Measurements from ENCODE around the gene CSK. TPM values are rescaled to one million over a fixed set of nuclear protein-coding genes. Genes with fewer than 3 reads are reported as not detected.

CSK gene
- total and polyA plus RNA-seq, 2 of the 8 experiments (the other 6 are each of a cell fraction or from before 2014, with no cell fraction given), result 13.7 to 50.2 TPM

DNA sequence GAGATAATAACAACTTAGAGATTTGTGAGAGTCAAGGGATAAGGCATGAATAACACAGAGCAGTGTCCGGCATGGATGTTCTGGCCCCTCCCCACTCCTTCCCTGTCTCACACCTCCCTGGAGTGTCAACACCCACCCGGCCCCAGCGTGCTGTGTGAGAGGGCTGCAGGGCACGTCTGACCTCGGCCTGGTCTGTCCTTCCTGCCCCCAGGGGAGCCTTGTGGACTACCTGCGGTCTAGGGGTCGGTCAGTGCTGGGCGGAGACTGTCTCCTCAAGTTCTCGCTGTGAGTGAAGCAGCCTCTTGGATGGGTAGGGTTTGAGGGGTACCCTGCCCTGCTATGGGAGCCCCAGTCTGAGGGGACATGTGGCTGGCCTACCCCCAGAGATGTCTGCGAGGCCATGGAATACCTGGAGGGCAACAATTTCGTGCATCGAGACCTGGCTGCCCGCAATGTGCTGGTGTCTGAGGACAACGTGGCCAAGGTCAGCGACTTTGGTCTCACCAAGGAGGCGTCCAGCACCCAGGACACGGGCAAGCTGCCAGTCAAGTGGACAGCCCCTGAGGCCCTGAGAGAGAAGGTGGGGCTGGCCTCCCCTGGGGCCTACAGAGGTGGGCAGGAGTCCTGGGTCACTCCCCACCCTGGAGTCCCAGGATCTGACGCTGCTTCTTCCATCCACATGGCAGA, 19.6 kb downstream of the CSK start (continued):
- TF ChIP-seq, protein P1, sequence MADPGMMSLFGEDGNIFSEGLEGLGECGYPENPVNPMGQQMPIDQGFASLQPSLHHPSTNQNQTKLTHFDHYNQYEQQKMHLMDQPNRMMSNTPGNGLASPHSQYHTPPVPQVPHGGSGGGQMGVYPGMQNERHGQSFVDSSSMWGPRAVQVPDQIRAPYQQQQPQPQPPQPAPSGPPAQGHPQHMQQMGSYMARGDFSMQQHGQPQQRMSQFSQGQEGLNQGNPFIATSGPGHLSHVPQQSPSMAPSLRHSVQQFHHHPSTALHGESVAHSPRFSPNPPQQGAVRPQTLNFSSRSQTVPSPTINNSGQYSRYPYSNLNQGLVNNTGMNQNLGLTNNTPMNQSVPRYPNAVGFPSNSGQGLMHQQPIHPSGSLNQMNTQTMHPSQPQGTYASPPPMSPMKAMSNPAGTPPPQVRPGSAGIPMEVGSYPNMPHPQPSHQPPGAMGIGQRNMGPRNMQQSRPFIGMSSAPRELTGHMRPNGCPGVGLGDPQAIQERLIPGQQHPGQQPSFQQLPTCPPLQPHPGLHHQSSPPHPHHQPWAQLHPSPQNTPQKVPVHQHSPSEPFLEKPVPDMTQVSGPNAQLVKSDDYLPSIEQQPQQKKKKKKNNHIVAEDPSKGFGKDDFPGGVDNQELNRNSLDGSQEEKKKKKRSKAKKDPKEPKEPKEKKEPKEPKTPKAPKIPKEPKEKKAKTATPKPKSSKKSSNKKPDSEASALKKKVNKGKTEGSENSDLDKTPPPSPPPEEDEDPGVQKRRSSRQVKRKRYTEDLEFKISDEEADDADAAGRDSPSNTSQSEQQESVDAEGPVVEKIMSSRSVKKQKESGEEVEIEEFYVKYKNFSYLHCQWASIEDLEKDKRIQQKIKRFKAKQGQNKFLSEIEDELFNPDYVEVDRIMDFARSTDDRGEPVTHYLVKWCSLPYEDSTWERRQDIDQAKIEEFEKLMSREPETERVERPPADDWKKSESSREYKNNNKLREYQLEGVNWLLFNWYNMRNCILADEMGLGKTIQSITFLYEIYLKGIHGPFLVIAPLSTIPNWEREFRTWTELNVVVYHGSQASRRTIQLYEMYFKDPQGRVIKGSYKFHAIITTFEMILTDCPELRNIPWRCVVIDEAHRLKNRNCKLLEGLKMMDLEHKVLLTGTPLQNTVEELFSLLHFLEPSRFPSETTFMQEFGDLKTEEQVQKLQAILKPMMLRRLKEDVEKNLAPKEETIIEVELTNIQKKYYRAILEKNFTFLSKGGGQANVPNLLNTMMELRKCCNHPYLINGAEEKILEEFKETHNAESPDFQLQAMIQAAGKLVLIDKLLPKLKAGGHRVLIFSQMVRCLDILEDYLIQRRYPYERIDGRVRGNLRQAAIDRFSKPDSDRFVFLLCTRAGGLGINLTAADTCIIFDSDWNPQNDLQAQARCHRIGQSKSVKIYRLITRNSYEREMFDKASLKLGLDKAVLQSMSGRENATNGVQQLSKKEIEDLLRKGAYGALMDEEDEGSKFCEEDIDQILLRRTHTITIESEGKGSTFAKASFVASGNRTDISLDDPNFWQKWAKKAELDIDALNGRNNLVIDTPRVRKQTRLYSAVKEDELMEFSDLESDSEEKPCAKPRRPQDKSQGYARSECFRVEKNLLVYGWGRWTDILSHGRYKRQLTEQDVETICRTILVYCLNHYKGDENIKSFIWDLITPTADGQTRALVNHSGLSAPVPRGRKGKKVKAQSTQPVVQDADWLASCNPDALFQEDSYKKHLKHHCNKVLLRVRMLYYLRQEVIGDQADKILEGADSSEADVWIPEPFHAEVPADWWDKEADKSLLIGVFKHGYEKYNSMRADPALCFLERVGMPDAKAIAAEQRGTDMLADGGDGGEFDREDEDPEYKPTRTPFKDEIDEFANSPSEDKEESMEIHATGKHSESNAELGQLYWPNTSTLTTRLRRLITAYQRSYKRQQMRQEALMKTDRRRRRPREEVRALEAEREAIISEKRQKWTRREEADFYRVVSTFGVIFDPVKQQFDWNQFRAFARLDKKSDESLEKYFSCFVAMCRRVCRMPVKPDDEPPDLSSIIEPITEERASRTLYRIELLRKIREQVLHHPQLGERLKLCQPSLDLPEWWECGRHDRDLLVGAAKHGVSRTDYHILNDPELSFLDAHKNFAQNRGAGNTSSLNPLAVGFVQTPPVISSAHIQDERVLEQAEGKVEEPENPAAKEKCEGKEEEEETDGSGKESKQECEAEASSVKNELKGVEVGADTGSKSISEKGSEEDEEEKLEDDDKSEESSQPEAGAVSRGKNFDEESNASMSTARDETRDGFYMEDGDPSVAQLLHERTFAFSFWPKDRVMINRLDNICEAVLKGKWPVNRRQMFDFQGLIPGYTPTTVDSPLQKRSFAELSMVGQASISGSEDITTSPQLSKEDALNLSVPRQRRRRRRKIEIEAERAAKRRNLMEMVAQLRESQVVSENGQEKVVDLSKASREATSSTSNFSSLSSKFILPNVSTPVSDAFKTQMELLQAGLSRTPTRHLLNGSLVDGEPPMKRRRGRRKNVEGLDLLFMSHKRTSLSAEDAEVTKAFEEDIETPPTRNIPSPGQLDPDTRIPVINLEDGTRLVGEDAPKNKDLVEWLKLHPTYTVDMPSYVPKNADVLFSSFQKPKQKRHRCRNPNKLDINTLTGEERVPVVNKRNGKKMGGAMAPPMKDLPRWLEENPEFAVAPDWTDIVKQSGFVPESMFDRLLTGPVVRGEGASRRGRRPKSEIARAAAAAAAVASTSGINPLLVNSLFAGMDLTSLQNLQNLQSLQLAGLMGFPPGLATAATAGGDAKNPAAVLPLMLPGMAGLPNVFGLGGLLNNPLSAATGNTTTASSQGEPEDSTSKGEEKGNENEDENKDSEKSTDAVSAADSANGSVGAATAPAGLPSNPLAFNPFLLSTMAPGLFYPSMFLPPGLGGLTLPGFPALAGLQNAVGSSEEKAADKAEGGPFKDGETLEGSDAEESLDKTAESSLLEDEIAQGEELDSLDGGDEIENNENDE (IDR thresholded peaks at IDR 0.05; ENCODE audit: insufficient replicate concordance, low read length), result no peak
- TF ChIP-seq POLR2A (IDR thresholded peaks at IDR 0.05; ENCODE audit: control extremely low read depth in 1 of 2, low read depth in 2 of 2, low read length in 2 of 2), result no peak
- TF ChIP-seq KDM4A (IDR thresholded peaks at IDR 0.05; ENCODE audit: low read depth, low read length, severe bottlenecking), result no peak
- TF ChIP-seq POLR2AphosphoS5 (IDR thresholded peaks at IDR 0.05; ENCODE audit: low read depth, low read length), result no peak
- TF ChIP-seq CBX8 (IDR thresholded peaks at IDR 0.05; ENCODE audit: borderline replicate concordance, low read depth, low read length), result no peak
- TF ChIP-seq ZNF274 (IDR thresholded peaks at IDR 0.05; ENCODE audit: borderline replicate concordance, extremely low read depth, low read length), result no peak
- no peak for TF ChIP-seq YY1 (IDR thresholded peaks at IDR 0.05; ENCODE audit: low read depth, low read length)
- no peak for TF ChIP-seq GABPA (IDR thresholded peaks at IDR 0.05; ENCODE audit: borderline replicate concordance, insufficient read depth, low read length)
- no peak for TF ChIP-seq FOSL1 (IDR thresholded peaks at IDR 0.05; ENCODE audit: insufficient read depth, low read depth, low read length)
- no peak for TF ChIP-seq TEAD4 (IDR thresholded peaks at IDR 0.05; ENCODE audit: low read depth, low read length)
- no peak for TF ChIP-seq SIN3A (conservative IDR thresholded peaks at IDR 0.05 in 1 of 2, IDR thresholded peaks at IDR 0.05 in 1 of 2; ENCODE audit: low read depth in 1 of 2, low read length in 2 of 2)
